MM.1S (cell line): Measurements from ENCODE around the gene WDR77.

Source experiments
- DNase-seq: peaks from one replicate; pipeline ENCODE4 v3.0.0-alpha.2; 2015
- H2AFZ ChIP-seq: fragments of 300-600 bp; sonication (generic); 2 replicates; pipeline ENCODE4 v1.6.0; 2016; ENCODE audit warnings: antibody characterized with exemption, low read length
- H3F3A ChIP-seq: fragments of 300-600 bp; sonication (generic); 2 replicates; pipeline ENCODE4 v1.6.1; 2016; ENCODE audit warnings: mild to moderate bottlenecking, antibody characterized with exemption, low read length, moderate library complexity, mixed read lengths; ENCODE audit not compliant: insufficient read depth
- H3K27ac ChIP-seq: fragments of 300-600 bp; sonication (generic); 2 replicates; pipeline ENCODE4 v1.5.1; 2016; ENCODE audit warnings: mild to moderate bottlenecking, low read length
- H3K27me3 ChIP-seq: fragments of 300-600 bp; sonication (generic); replicated peaks from 2 replicates; pipeline ENCODE4 v1.6.0; 2016; ENCODE audit warnings: low read length; ENCODE audit not compliant: insufficient read depth
- H3K36me3 ChIP-seq: fragments of 300-600 bp; sonication (generic); replicated peaks from 2 replicates; pipeline ENCODE4 v1.6.1; 2016; ENCODE audit warnings: mild to moderate bottlenecking, low read length, mixed read lengths; ENCODE audit not compliant: insufficient read depth
- H3K4me1 ChIP-seq: fragments of 300-600 bp; sonication (generic); 2 replicates; pipeline ENCODE4 v1.6.1; 2016; ENCODE audit warnings: low read length, mixed read lengths
- H3K4me2 ChIP-seq: fragments of 300-600 bp; sonication (generic); 2 replicates; pipeline ENCODE4 v1.6.0; 2016; ENCODE audit warnings: low read depth, low read length
- H3K4me3 ChIP-seq: fragments of 300-600 bp; sonication (generic); 2 replicates; pipeline ENCODE4 v1.5.1; 2016; ENCODE audit warnings: low read length, mixed read lengths
- H3K79me2 ChIP-seq: fragments of 300-600 bp; sonication (generic); 2 replicates; pipeline ENCODE4 v1.6.1; 2016; ENCODE audit warnings: mixed run types, low read length, mixed read lengths
- H3K9ac ChIP-seq: fragments of 300-600 bp; sonication (generic); 2 replicates; pipeline ENCODE4 v1.6.1; 2016; ENCODE audit warnings: low read length, mixed read lengths
- H3K9me2 ChIP-seq: fragments of 300-600 bp; sonication (generic); replicated peaks from 2 replicates; pipeline ENCODE4 v1.6.1; 2016; ENCODE audit warnings: mild to moderate bottlenecking, low read length, mixed read lengths; ENCODE audit not compliant: insufficient read depth
- H3K9me3 ChIP-seq: fragments of 300-600 bp; sonication (generic); replicated peaks from 2 replicates; pipeline ENCODE4 v1.6.1; 2016; ENCODE audit warnings: mild to moderate bottlenecking, low read length, mixed read lengths; ENCODE audit not compliant: insufficient read depth
- H4K20me1 ChIP-seq: fragments of 300-600 bp; sonication (generic); 2 replicates; pipeline ENCODE4 v1.6.1; 2016; ENCODE audit warnings: mild to moderate bottlenecking, low read length, moderate library complexity, mixed read lengths; ENCODE audit not compliant: insufficient read depth
- EZH2 ChIP-seq: fragments of 300-600 bp; sonication (generic); optimal IDR thresholded peaks from 2 replicates; pipeline ENCODE3; 2017; ENCODE audit warnings: low read depth, mild to moderate bottlenecking, antibody characterized with exemption, low read length, mixed read lengths
- EZH2phosphoT487 ChIP-seq: fragments of 300-600 bp; sonication (generic); IDR thresholded peaks from 2 replicates; pipeline ENCODE4 v1.6.1; 2018; ENCODE audit warnings: antibody characterized with exemption, low read length
- TF ChIP-seq, protein P1 (sequence below): fragments of 300-600 bp; sonication (generic); IDR thresholded peaks from 2 replicates; pipeline ENCODE4 v1.5.1; 2016; ENCODE audit warnings: antibody characterized with exemption, low read length, mixed read lengths

Gene WDR77

GRCh38 chr1:111424281-111424680 lies 24.8 kb downstream of the WDR77 start:
- no peak overlapping the region for H3K27ac ChIP-seq
- no peak for DNase-seq
- TF ChIP-seq, protein P1, sequence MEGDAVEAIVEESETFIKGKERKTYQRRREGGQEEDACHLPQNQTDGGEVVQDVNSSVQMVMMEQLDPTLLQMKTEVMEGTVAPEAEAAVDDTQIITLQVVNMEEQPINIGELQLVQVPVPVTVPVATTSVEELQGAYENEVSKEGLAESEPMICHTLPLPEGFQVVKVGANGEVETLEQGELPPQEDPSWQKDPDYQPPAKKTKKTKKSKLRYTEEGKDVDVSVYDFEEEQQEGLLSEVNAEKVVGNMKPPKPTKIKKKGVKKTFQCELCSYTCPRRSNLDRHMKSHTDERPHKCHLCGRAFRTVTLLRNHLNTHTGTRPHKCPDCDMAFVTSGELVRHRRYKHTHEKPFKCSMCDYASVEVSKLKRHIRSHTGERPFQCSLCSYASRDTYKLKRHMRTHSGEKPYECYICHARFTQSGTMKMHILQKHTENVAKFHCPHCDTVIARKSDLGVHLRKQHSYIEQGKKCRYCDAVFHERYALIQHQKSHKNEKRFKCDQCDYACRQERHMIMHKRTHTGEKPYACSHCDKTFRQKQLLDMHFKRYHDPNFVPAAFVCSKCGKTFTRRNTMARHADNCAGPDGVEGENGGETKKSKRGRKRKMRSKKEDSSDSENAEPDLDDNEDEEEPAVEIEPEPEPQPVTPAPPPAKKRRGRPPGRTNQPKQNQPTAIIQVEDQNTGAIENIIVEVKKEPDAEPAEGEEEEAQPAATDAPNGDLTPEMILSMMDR: no peak
- no peak for TF ChIP-seq EZH2phosphoT487
- TF ChIP-seq EZH2: no peak
- H3K27me3 ChIP-seq: no peaks in the 10 kb centered on the region
- H4K20me1 ChIP-seq: no peaks in the 10 kb centered on the region
- no peak overlapping the region for H2AFZ ChIP-seq
- no peaks in the 10 kb centered on the region for H3F3A ChIP-seq
- no peak overlapping the region for H3K4me2 ChIP-seq
- H3K9me2 ChIP-seq: no peaks in the 10 kb centered on the region
- H3K4me1 ChIP-seq: no peaks in the 10 kb centered on the region
- no peak overlapping the region for H3K4me3 ChIP-seq
- no peaks in the 10 kb centered on the region for H3K79me2 ChIP-seq
- no peaks in the 10 kb centered on the region for H3K9me3 ChIP-seq
- H3K9ac ChIP-seq: no peak overlapping the region
- no peaks in the 10 kb centered on the region for H3K36me3 ChIP-seq

GRCh38 chr1:111422546-111423391 lies 26.3 kb downstream of the WDR77 start:
- Histone ChIP-seq H3K79me2 (no peaks in the 10 kb centered on the region), H3K4me3 (no peak overlapping the region), H3K36me3 (no peaks in the 10 kb centered on the region), H3K9me2 (no peaks in the 10 kb centered on the region), H3K27ac (no peak overlapping the region), H3K4me1 (no peaks in the 10 kb centered on the region), H4K20me1 (no peaks in the 10 kb centered on the region), H3K4me2 (no peak overlapping the region), H3K9me3 (no peaks in the 10 kb centered on the region), H3K9ac (no peak overlapping the region), H3F3A (no peaks in the 10 kb centered on the region), H3K27me3 (no peaks in the 10 kb centered on the region), H2AFZ (no peak overlapping the region)
- no peak for TF ChIP-seq EZH2
- TF ChIP-seq, protein P1: no peak
- no peak for TF ChIP-seq EZH2phosphoT487
- no peak for DNase-seq

GRCh38 chr1:111420377-111420776 lies 28.7 kb downstream of the WDR77 start:
- no peak overlapping the region for H2AFZ ChIP-seq
- H3K4me2 ChIP-seq: no peak overlapping the region
- H3K9me3 ChIP-seq: no peaks in the 10 kb centered on the region
- no peak for DNase-seq
- no peak overlapping the region for H3K4me3 ChIP-seq
- no peaks in the 10 kb centered on the region for H3K9me2 ChIP-seq
- no peaks in the 10 kb centered on the region for H3K4me1 ChIP-seq
- no peaks in the 10 kb centered on the region for H3F3A ChIP-seq
- no peaks in the 10 kb centered on the region for H3K36me3 ChIP-seq
- H3K79me2 ChIP-seq: no peaks in the 10 kb centered on the region
- no peak overlapping the region for H3K9ac ChIP-seq
- no peaks in the 10 kb centered on the region for H3K27me3 ChIP-seq
- H4K20me1 ChIP-seq: no peaks in the 10 kb centered on the region
- no peak overlapping the region for H3K27ac ChIP-seq
- TF ChIP-seq, protein P1: no peak
